Caco-2 (cell line): ENCODE results near the gene HNRNPDL. TPM values are rescaled to one million over a fixed set of nuclear protein-coding genes. Genes with fewer than 3 reads are reported as not detected.
A peak's percentile ranks its signal among the peaks of the same experiment; 100 is the strongest.

Experiments used
- BruUV-seq: library from RNA; stranded (reverse); fragments of 400-500 nt; replicated peaks from 2 replicates; lab custom pipeline; 2021; lab: Mats Ljungman, UMichigan
- CTCF ChIA-PET: fragments of 300-600 bp; sonication (Branson Sonifier 250); formaldehyde crosslinking; loops from one replicate; lab custom pipeline; 2022; ENCODE audit warnings: antibody characterized with exemption; lab: Charles Lee
- POLR2A ChIA-PET: fragments of 300-600 bp; sonication (Branson Sonifier 250); formaldehyde crosslinking; loops from one replicate; lab custom pipeline; 2022; ENCODE audit warnings: antibody characterized with exemption; lab: Charles Lee
- DNase-seq, 2 experiments: peaks; one replicate each; pipeline versions ENCODE4 v3.0.0 to v3.0.0-alpha.2; 2020 to 2022
- H3K27me3 ChIP-seq: replicated peaks from 2 replicates; pipeline ENCODE4 v1.6.0; 2011; ENCODE audit warnings: low read length; ENCODE audit not compliant: control insufficient read depth, insufficient read depth
- H3K36me3 ChIP-seq: 2 replicates; pipeline ENCODE4 v1.5.1; 2011; ENCODE audit warnings: low read length; ENCODE audit not compliant: control insufficient read depth, insufficient read depth
- H3K4me1 ChIP-seq: fragments of 250-450 bp; sonication (Bioruptor Pico); 2 replicates; pipeline ENCODE4 v1.5.1; 2020; ENCODE audit warnings: mild to moderate bottlenecking
- H3K4me3 ChIP-seq: 2 replicates; pipeline ENCODE4 v1.5.1; 2011; ENCODE audit warnings: low read depth, mild to moderate bottlenecking, control low read depth, low read length
- H3K9me3 ChIP-seq: fragments of 250-450 bp; sonication (Bioruptor Pico); 2 replicates; pipeline ENCODE4 v1.5.1; 2020; ENCODE audit warnings: mild to moderate bottlenecking, moderate library complexity
- H3K27ac Mint-ChIP-seq: one replicate; pipeline ENCODE4 v1.8.0; 2022; ENCODE audit warnings: mixed read lengths; ENCODE audit not compliant: unreplicated experiment
- H3K27me3 Mint-ChIP-seq: one replicate; pipeline ENCODE4 v1.8.0; 2022; ENCODE audit warnings: mixed read lengths; ENCODE audit not compliant: insufficient read depth, unreplicated experiment
- H3K36me3 Mint-ChIP-seq: one replicate; pipeline ENCODE4 v1.8.0; 2022; ENCODE audit warnings: mild to moderate bottlenecking, mixed read lengths; ENCODE audit not compliant: insufficient read depth, unreplicated experiment
- H3K4me1 Mint-ChIP-seq: one replicate; pipeline ENCODE4 v1.8.0; 2022; ENCODE audit warnings: low read depth, mixed read lengths; ENCODE audit not compliant: unreplicated experiment
- H3K4me3 Mint-ChIP-seq: one replicate; pipeline ENCODE4 v1.8.0; 2022; ENCODE audit warnings: mild to moderate bottlenecking, moderate library complexity, mixed read lengths; ENCODE audit not compliant: unreplicated experiment
- H3K9me3 Mint-ChIP-seq: one replicate; pipeline ENCODE4 v1.8.0; 2022; ENCODE audit warnings: mixed read lengths; ENCODE audit not compliant: unreplicated experiment
- CTCF ChIP-seq, 2 experiments: fragments of 200-600 bp in 1 of 2; IDR thresholded peaks; 1 replicate in 1 of 2; 2 replicates in 1 of 2; pipeline versions ENCODE4 v1.5.1 to v1.8.0; 2011 to 2022; ENCODE audit warnings: antibody characterized with exemption in 1 of 2, control low read depth in 1 of 2, inconsistent platforms in 1 of 2, low read depth in 1 of 2, low read length in 1 of 2, mild to moderate bottlenecking in 1 of 2, moderate library complexity in 1 of 2; ENCODE audit not compliant: insufficient read depth in 1 of 2, severe bottlenecking in 1 of 2, unreplicated experiment in 1 of 2
- intact Hi-C: fragments of 100-400 bp; cut with micrococcal nuclease; formaldehyde crosslinking; loops from one replicate; pipeline ENCODE4 v1.10.0; 2022; ENCODE audit not compliant: unreplicated experiment
- total RNA-seq: library from RNA; stranded (reverse); gene quantifications from 2 replicates; pipeline ENCODE4 v1.2.3, GENCODE V29; 2022

Gene HNRNPDL
- total RNA-seq, 1 experiment from 2014 or later = 341 TPM

GRCh38 chr4:82373486-82373815 is 56.8 kb downstream of the HNRNPDL start:
- H3K4me3 ChIP-seq = peak overlapping the region; percentile 92
- Mint-ChIP-seq H3K36me3 (peaks cover 64% of the 10 kb centered on the region), H3K27me3 (no peaks in the 10 kb centered on the region), H3K4me1 (no peaks in the 10 kb centered on the region), H3K4me3 (peak overlapping the region; percentile 98), H3K27ac (peak overlapping the region; percentile 98), H3K9me3 (no peaks in the 10 kb centered on the region)
- no peaks in the 10 kb centered on the region for H3K9me3 ChIP-seq
- DNase-seq = no peak
- BruUV-seq = no TSS peak
- CTCF ChIA-PET = interaction anchor here (0.7 to 1.5 kb wide), 3 partner anchors 12 to 56 kb away, joined by 3 to 12 read pairs (median 4); no protein-coding TSS in a partner anchor
- intact Hi-C loops = no loop called here
- H3K36me3 ChIP-seq = no peaks in the 10 kb centered on the region; the same call in 1 of the 2 replicates
- H3K4me1 ChIP-seq = peaks cover 19% of the 10 kb centered on the region
- no peaks in the 10 kb centered on the region for H3K27me3 ChIP-seq
- TF ChIP-seq CTCF (IDR thresholded peaks at IDR 0.05; ENCODE audit: insufficient read depth in 1 of 2, low read depth in 1 of 2, low read length in 1 of 2, severe bottlenecking in 1 of 2, unreplicated experiment in 1 of 2) = no peak
- POLR2A ChIA-PET = interaction anchor here (0.5 to 1.9 kb wide), 10 partner anchors 8 to 662 kb away, joined by 3 to 59 read pairs (median 4); partner anchors contain the start of gene COPS4

Other genes with a start within 250 kb of the HNRNPDL start
- 405 and 408 TPM in 2 replicates for gene HNRNPD, start 56.5 kb downstream of the HNRNPDL start, total RNA-seq
- gene ENOPH1, start 128 bp upstream of the HNRNPDL start, total RNA-seq = 62.7 and 67.6 TPM in 2 replicates
- 5.0 and 5.7 TPM in 2 replicates for gene TMEM150C, start 131.5 kb upstream of the HNRNPDL start, total RNA-seq